GM18507 (cell line): ENCODE data around the gene GPRIN3.
"Not testable (repeated sequence)": the region's sequence is repeated elsewhere in the genome, so short reads cannot be mapped to it uniquely, and the experiment has no call there.

Source experiments
- DNase-seq: peaks from one replicate; pipeline ENCODE4 v3.0.0; 2011; ENCODE audit warnings: low read depth; ENCODE audit not compliant: insufficient read length; ENCODE audit errors: extremely low spot score
- FAIRE-seq: peaks from 2 replicates; lab custom pipeline; 2011; peaks lifted over from hg19 to GRCh38; lab: Jason Lieb, UNC

Gene GPRIN3

GRCh38 chr4:89230271-89230670, 77.3 kb downstream of the GPRIN3 start:
- no peak for DNase-seq
- no peak for FAIRE-seq

GRCh38 chr4:89226665-89227574, 80.7 kb downstream of the GPRIN3 start:
- DNase-seq, result peak; percentile 14
- FAIRE-seq, result peak; percentile 81

DNA sequence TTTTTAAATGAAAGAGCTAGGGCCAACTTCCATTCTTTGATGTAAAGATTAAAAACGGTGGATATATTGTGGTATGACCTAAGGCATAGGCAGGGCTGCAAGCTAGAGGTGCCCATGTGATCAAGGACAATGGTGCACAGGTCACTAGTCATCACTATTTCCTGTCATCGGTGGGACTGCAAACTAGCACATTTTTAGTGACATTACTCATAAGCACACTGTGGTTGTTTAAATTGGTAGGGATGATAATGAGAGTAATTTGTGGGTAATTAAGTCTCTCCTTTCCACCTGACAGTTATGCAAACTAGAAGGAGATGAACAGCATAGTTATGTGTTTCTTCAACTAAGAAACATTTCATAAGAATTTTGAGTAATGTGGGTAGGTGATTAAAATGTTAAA, 85.4 kb downstream of the GPRIN3 start:
- no peak for DNase-seq
- FAIRE-seq, result peak; percentile 5

GRCh38 chr4:89221167-89221867, 86.3 kb downstream of the GPRIN3 start:
- no peak for FAIRE-seq
- no peak for DNase-seq

DNA sequence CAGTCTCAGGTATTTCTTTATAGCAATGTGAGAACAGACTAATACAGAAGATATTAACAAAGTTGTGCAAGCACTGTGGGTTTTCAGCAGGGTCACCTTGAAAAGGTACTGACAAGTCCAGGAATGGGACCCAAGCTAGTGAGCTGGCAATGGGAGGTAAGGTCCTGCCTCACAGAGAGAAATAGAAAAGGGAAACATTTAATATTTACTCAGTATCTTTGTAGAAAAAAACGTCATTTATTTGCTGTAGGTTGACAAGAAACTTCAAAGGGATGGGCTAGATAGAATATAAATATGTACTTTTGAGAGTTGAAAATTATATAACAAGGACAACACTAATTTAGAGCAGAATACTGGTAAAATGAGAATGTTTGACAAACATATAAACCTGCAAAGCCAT, 89.0 kb downstream of the GPRIN3 start:
- FAIRE-seq (no peak), DNase-seq (no peak)

DNA sequence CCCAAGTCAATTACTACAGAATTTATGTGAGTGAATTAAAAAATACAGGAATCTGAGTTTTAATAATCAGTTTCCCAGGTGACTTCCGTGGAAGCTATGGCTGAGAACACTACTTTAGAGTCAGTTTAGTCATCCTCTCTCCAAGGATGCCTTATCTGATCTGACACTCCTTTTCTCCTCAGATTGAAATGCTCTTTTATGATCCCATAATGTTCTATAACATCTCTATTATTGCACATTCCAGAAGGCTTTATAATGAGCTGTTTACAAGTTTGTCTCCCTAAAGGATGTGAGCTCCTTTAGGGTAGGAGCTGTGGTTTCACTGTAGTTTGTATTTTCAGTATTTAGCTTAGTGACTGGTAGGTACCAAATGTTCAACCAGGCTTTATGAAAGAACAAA, 90.0 kb downstream of the GPRIN3 start:
- no peak for FAIRE-seq
- no peak for DNase-seq

- no peak for DNase-seq
- no peak for FAIRE-seq
These were observed 90.7 kb downstream of the GPRIN3 start for GRCh38 chr4:89216866-89217265.

DNA sequence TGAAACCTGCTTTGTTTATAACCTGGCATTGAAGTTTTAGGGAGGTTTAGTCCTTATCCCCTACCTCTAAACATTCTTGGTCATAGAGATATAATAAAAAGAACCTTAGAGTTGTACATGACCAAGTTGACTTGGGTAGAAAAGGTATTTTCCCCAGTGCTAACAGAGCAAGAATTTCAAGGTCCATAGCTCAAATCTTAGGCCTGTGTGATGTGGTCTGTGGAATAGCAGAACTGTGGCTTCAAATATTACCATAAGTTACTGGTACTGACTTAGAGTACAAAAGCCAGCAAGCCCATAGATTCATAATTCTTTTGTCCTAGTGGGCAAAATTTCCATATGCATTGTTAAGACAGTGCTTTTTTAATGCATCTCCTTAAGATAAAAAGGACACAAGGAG, 91.2 kb downstream of the GPRIN3 start:
- DNase-seq (no peak), FAIRE-seq (no peak)

DNA sequence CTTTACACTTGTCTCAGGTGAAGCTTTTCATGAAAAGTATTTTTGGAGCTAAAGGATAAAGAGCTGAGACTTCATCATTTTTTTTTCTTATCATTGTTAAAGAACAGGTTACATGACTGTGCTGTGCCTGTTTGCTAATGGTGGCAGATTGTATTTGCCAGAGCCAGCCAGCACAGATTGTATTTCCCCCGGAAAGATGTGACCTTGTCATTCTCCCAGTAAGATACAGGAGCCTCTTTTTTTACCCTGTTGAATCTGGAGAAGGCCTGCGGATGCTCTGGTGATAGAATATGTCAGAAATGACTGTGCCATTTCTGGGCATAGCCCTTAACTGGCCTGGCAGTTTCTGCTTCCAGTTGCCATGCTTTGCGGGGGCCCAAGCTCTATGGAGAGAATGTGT, 91.9 kb downstream of the GPRIN3 start:
- DNase-seq, result no peak
- no peak for FAIRE-seq

DNA sequence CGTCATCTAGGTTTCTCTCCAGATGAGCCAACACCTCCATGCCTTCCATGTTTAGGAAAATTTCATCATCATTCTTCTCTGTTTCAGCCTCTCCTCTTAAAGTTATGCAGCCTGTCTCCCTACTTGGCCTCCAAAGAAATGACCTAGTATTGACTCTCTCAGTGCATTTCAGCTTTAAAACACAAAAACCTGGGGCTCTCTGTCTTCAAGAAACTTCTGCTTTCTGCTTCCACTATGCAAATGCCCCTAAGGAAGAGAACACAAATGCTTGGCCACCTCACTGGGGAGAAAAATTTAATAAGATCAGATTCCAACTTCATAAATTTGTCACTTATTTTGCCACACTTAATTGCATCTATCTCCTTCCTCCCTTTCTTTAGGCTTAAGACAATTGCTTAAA, 93.3 kb downstream of the GPRIN3 start:
- DNase-seq (no peak), FAIRE-seq (no peak)

DNA sequence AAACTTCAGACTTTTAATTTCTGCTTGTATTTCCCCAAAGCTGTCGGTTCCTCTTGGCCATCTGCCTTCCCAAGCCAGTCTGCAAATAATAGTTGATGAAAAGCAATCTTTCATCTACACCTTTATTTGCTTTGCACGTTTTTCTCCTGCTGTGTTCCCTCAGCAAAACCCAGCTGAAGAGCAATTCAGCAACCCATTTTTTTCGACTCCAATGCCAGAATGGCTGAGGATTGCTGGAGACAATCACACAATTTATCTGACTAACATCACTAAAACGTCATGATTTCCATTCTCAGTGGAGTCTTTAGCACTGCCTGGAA, 94.3 kb downstream of the GPRIN3 start:
- DNase-seq (no peak), FAIRE-seq (no peak)

DNA sequence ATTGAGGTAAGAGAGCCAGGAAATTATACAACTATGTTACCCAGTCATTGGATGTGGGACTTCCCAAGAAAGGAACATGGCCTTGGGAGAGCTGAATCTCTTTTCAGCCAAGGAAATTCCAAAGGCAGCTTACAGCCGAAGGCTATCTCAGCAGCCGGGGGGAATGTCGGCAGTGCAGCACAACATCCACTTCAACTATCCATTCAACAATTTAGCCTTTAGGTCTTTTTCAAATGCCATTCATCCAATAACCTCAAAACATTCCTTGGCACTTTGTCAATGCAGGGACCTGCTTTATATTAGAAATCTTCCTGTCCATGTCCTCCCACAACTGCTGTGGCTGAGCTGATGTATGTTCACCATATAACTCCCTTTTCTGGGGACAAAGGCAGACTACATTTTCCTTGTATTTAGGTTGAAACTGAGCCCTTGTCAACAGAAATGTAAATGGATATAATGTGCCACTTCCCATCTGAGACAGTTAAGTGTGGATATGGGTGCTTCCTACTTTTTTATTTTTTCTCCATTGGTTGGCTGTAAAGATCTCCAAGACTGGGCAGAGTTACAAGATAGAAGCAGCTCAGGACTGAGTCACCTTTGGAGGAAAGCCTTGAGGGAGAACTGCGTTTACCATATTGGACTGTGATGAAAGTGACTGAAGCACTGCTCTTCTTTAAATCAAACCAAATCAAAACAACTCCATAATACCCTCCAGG, 94.8 kb downstream of the GPRIN3 start:
- DNase-seq (no peak), FAIRE-seq (no peak)

GRCh38 chr4:89204624-89205023, 103.0 kb downstream of the GPRIN3 start:
- no peak for DNase-seq

DNA sequence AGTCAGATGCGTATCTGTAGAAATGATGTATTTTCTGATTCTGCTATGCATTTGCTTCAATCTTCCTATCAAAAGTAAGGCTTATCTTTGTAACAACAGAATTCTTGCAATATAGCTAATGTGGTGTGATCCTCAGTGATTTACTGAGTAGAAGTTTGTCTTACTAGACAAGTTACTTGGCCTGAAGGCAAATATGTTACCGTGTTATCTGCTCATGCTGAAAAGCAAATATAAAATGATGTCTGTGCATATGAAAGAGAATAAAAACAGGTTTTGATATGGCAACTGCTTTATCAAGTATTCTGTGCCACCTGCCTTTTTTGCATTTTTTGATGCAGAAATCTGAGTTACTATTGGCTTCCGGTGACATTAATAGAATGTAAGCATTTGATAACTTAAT, 103.7 kb downstream of the GPRIN3 start:
- FAIRE-seq (no peak), DNase-seq (no peak)

More at GRCh38 chr4:89204624-89205023, 103.0 kb downstream of the GPRIN3 start:
- no peak for FAIRE-seq

DNA sequence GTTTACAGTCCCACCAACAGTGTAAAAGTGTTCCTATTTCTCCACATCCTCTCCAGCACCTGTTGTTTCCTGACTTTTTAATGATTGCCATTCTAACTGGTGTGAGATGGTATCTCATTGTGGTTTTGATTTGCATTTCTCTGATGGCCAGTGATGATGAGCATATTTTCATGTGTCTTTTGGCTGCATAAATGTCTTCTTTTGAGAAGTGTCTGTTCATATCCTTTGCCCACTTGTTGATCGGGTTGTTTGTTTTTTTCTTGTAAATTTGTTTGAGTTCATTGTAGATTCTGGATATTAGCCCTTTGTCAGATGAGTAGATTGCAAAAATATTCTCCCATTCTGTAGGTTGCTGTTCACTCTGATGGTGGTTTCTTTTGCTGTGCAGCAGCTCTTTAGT, 108.2 kb downstream of the GPRIN3 start:
- not testable (repeated sequence) for FAIRE-seq, DNase-seq

- FAIRE-seq (no peak), DNase-seq (no peak)
These were observed 109.7 kb downstream of the GPRIN3 start for GRCh38 chr4:89197920-89198319.

- FAIRE-seq (no peak), DNase-seq (no peak)
These were observed 110.9 kb downstream of the GPRIN3 start for GRCh38 chr4:89196745-89197144.

DNA sequence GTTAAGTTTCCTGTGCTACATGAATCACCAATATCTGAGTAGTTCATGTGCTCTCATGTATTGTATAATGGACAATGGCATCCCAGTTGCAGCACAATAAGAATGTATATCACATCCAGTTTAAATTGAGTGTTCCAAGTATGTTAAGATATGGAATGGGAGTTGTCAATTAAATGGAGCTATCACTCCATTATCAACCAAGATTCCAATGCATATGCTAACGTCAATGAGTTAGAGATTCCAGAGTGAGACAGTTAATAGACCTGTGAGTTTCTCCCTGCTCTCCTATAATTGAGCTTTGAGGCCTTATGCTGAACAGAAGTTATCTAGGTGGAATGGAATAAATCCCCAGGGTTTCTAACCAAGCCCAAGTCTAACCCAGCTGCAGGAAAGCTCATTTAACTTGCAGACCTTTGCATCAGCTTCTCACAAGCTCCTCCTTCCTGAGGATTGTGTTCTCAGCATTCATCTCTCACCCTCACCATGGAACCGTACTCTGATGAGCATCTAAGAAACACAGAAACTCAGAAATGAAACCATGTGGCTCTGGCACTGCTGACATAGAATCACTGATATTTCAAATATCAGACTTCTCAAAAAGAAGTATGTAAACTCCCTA, 111.4 kb downstream of the GPRIN3 start:
- no peak for DNase-seq
- no peak for FAIRE-seq

DNA sequence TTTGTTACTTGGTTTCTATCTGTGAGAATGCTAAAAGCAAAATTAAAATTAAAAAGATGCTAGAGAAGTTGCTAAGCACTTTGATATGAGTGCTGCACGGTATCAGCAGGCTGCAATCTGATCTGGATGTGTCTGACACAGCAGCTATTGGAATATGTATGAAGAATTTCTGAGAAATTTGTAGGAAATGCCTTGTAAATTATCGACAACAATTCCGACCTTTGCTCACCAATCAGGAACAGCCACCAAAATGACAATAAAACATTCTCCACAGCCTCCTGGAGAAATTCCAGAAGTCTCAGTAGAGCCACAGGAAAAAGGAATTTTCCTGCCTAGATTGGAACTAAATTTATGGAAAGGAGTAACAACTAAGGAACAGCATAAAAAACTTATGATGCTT, 113.8 kb downstream of the GPRIN3 start:
- no peak for FAIRE-seq
- DNase-seq, result no peak
